HG02943 (cell line): Measurements from ENCODE around the gene PALB2.

ENCODE experiments used
- ATAC-seq: cut with Tn5 transposase; IDR thresholded peaks from one replicate; pipeline ENCODE4 v1.9.1; 2021; ENCODE audit warnings: mild to moderate bottlenecking, low read depth, moderate library complexity; ENCODE audit not compliant: unreplicated experiment

PALB2 gene

DNA sequence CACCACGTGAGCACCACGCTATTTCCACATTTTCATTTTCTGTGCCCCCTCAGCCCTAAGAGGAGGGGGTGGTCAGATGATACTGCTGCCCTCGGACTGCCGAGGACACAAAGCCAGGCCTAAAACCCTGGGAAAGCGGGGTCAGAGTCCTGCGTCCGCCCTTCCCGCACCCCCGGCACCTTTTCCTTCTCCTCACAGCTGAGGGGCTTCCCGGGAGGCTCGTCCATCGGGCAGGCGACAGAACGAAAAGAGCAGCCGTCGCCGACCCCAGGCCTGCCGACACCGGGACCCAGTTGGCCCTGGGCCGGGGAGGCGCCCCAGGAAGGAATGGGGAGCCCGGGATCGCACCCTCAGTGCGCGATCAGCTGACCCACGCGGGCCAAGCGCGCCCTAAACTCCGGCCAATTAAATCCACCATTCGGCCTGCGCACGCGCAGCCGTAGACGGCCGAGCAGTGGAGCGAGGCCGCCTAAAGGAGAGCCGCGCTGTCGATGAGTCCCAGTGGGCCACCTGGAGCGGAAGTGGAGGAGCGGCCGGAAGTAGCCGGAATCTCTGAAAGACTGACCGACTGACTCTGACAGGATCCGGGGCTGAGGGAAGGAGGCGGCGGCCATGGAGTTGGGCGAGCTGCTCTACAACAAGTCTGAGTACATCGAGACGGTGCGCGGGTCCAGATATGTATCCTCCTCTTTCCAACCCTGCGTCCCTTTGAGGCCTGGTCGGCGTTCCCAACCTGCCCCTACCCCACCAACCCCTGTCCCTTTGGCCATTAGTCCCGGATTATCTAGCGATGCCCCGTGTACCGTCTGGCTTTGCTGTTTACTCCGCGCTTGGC is at the start of gene PALB2, which contains the start of gene DCTN5:
PALB2 (minus strand) TSS at position 380 of the 835 bp plus-strand sequence; CDS start at position 227, 153 bp downstream.
DCTN5 (plus strand) TSS at position 536 of the 835 bp plus-strand sequence; CDS start at position 613, 77 bp downstream.
- ATAC-seq, result peak; percentile 96

DNA sequence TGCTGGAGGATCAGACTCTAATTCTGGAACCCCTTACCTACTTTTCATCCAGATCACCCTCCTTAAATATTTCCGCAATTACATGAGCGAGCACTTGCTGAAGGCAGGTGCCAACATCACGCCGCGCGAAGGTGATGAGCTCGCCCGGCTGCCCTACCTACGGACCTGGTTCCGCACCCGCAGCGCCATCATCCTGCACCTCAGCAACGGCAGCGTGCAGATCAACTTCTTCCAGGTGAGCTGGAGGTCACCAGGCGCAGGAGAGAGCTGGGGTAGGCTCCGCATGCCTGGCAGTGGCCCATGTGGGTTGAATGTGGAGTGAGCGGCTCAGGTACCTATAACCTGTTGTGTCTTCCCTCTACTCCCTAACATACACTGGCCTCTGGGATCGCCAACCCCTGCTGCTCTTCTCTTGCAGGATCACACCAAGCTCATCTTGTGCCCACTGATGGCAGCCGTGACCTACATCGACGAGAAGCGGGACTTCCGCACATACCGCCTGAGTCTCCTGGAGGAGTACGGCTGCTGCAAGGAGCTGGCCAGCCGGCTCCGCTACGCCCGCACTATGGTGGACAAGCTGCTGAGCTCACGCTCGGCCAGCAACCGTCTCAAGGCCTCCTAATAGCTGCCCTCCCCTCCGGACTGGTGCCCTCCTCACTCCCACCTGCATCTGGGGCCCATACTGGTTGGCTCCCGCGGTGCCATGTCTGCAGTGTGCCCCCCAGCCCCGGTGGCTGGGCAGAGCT is 48.5 kb upstream of the PALB2 start:
- no peak for ATAC-seq

DNA sequence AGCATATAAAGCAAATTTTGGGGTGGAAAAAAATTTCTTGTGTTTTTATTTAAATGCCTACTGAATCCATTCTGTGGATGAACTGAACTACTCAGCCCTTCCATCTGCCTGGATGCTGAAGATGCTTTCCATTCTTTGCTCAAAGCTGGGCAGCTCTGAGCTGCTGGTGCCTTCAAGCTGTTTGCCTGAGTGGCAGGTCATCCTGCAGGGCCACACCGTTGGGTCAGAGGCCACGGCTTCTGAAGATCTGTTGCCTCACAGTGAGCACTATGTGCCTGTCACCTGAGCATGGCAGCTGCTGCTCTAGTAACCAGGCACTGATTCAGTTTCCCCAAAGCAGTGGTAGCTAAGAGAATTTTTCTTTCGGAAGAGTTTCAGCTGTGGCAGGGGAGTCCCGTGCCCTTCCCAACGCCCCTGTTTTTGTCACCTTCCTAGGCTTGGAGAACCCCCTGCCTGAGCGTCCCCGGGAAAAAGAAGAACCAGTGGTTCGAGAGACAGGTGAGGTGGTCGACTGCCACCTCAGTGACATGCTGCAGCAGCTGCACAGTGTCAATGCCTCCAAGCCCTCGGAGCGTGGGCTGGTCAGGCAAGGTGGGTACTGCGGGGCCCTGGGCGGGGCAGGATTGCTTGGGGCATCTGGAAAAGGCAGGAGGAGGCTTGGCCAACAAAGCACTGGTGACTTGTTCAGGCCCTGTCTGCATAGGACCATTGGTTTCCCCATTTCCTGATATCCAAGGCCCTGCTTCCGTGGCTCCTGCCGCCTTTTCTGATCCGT is 46.1 kb upstream of the PALB2 start:
- no peak for ATAC-seq

DNA sequence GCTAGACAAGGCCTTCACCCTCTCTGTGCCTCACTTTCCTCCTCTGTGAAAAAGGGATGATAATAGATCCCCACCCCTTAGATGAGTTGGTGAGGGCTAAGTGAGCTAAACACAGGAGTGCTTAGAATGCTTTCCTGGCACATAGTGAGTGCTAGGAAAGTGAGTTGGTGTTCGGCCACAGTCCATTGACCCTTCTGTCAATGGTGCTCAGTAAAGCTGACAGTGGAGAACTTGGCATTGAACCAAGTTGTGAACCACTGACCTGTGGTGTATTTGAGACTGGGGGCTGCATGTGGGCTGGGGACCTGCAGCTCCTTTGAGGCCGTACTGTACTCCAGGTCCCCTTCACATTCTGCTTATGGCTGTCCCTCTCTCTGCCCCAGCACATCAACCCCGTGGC is 42.4 kb upstream of the PALB2 start:
- ATAC-seq, result no peak

DNA sequence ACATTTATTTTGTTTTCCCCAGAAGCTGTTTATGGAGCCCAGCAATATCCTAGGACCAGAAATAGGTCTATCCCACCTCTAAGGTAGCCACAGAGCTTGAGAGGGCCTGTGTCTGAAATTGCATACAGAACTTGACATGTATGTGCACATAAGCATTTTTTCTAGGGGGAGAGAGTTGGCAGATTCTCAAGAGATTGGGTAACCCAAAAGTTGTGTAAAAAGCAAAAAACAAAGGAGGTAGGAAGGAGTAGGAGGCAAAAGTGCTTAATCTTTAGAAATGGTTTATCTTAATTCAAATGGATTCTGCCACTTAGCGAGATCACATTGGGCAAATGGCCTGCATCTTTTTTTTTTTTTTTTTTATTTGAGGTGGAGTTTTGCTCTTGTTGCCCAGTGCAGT is 41.1 kb upstream of the PALB2 start:
- ATAC-seq, result no peak

DNA sequence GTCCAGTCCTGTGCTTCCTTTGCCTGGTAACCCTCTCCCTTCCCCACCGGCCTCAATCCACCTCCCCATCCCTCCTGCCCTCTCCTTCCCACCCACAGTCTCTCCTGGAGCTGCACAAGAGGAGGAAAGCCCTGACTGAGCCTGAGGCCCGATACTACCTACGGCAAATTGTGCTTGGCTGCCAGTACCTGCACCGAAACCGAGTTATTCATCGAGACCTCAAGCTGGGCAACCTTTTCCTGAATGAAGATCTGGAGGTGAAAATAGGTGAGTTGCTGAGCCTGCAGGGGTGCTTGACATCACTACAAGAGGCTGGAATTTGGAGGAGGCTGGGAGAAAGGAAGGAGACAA is 38.9 kb upstream of the PALB2 start:
- no peak for ATAC-seq

DNA sequence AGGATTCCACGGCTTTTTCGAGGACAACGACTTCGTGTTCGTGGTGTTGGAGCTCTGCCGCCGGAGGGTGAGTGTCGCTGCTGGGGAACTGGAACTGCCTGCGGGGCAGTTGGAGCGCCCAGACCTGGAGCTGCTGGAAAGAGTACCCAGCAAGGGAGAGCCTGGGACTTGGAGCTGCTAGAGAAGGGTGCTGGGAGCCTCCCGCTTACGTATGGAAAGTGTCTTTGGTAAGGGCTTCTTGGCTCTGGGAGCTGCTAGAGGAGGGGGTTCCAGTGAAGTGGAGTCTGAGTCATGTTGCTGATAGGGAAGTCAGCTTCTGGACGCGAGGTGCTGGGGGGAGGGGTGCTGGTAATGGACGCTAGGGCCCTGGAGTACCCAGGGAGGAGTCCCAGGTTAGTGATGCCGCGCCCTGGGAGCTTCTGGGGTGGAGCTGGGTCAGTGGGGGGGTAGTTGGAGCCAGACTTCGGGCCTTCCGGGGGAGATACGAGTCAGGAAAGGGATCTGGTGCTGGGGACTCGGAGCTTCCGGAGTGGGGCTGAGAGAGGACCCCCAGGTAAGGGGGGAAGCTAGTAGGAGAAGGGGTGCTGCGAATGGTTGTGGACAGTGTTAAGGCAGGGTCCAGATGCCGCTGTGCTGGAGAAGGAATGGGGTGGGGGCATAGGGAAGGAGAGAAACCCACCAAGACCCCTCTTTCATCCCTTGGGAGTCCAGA is 38.3 kb upstream of the PALB2 start:
- ATAC-seq, result no peak

DNA sequence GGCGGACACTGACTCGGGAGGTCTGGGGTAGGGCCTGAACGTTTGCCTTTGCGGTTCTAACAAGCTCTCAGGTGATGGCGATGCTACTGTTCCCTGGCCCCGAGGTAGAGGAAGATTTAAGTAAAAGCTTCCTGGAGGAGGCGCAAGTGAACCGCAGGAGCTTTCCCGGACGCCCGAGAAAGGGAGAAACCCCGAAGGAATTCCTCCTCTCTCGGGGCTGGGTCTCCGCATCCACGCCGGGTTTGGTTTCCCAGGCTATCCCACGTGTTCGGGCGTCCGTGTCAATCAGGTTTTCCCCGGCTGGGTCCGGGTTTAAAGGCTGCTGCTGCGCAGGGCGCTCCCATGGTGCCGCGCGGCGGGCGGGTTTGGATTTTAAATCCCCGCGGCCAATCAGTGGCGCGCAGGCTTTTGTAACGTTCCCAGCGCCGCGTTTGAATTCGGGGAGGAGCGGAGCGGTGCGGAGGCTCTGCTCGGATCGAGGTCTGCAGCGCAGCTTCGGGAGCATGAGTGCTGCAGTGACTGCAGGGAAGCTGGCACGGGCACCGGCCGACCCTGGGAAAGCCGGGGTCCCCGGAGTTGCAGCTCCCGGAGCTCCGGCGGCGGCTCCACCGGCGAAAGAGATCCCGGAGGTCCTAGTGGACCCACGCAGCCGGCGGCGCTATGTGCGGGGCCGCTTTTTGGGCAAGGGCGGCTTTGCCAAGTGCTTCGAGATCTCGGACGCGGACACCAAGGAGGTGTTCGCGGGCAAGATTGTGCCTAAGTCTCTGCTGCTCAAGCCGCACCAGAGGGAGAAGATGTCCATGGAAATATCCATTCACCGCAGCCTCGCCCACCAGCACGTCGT is 37.5 kb upstream of the PALB2 start, which contains the start of gene PLK1:
PLK1 (plus strand) TSS at position 460 of the 844 bp plus-strand sequence; CDS start at position 504, 44 bp downstream.
- ATAC-seq, result peak; percentile 74

DNA sequence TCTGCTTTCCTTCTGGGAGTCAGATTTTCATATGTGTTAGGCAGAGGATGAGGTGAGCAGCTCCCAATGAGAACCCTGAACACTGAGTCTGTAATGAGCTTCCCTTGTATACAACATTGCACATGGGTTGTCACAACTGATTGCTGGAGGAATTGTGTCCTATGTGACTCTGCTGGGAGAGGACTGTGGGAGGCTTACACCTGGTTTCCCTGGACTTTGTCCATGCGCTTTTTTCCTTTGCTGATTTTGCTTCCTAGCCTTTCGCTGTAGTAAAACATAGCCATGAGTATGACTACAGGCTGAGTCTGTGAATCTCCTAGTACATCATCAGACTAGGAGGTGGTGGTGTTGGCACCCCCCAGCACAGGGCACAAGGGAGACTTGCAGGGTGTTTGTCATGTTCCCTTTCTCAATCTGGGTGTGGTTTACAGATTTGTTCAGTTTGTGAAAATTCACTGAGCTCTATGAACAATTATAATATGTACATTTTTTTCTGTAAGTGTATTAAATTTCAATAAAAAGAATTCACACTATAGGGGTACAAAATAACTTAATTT is 35.9 kb upstream of the PALB2 start:
- no peak for ATAC-seq

DNA sequence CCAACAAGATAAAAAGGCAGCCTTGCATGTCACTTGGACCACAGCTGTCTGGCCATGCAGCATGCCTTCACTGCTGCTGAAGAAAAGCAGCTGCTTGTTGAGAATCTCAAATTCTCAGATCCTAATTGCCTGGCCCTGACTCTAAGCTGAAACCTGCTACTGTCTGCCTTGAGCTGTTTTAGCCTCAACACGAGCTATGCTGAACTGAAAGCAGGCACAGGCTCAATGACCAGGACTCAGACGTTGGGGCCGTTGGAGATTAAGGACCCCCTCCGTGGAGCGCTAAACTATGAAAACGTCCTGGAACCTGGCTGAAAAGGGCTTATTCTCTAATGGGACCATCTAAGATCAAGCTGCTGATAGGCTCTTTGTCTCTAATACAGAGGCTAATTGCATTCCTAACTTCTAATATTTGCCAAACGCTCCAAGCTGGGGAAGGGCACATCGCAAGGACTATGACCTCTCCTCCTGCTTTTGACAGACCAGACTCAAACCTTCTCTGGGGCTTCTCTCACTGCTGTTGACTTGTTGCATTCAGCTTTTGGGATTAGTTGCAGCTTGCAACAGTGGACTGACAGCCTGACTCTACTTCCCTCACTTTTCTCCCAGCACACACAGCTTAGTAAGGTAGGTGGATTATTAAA is 33.0 kb upstream of the PALB2 start:
- ATAC-seq, result no peak

DNA sequence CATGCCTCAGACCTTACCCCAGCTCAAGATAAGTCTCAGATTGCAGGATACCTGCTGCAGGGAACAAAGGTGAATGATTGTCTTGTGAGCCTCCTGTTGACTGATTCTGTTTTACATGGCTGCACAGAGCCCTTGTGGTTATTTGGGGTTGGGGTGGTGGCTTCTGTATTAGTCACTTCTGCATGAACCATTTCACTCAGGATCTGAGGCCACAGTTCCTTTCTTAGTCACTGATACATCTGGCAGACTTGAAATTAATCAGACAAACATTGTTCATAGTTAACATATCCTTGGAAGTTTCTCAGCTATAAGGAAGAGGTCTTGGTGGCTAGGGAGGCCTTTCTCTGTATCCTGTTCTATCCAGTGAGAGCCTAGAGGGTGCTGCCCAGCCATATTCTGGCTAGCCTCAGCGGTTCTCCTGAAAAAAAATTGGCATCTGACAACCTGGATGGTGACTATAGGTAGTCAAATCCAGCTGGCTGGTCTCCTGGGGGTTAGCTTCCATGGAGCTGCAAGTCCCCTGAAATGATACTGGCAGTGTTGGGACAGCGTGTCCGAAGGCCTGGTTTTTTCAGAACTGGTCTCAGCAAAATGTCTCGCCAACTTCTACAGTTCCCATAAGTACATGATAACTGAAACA is 29.1 kb upstream of the PALB2 start:
- ATAC-seq, result peak; percentile 80

DNA sequence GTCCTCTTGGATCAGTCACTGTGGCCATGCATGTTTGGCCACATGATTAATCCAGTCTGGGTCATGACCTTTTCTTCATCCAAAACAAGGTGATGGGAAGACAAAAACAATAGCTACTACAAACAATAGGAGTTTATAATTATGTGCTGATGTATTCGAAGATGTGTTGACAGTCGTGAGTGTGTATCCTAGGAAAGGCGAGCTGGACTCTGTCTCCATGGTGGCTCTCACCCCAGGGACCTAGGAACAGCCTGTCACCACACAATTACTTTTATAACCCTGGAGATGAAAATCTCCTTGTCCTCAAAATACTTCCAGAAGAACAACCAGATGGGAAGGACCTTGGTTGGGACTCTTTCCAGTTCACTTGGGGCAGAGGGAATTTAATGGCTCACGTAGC is 27.8 kb upstream of the PALB2 start:
- no peak for ATAC-seq

DNA sequence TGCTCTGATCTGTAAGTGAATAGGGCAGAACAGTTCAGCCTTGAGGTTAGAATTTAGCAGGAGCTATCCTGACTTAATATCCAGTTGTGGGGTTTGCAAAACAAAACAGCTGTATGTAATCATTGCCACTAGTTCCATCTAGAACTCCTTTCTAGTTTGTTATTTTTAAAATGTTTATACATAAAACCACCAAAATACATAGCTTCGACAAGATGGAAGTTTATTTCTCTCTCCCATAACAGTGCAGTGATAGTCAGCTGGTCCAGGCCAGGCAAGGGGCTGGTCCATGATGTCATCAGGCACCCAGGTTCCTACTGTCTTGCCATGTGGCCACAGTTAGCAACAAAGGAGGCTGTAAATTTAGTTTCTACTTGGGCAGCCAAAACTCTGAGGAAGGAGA is 27.1 kb upstream of the PALB2 start:
- no peak for ATAC-seq

DNA sequence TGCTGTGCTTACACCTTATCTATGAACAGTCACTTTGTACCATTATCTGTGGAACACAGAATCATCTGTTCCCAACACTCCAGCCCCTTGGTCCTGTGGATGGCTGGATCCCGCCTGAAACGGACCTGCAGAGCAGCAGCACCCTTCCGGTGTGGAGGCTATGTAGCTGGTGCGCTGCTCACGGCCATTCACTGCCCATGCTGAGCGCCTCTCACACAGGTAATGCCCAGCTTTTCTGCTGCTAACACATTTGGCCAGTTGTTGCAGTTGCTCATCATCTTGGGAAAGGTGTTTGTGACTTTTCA is 26.2 kb upstream of the PALB2 start:
- ATAC-seq, result no peak

DNA sequence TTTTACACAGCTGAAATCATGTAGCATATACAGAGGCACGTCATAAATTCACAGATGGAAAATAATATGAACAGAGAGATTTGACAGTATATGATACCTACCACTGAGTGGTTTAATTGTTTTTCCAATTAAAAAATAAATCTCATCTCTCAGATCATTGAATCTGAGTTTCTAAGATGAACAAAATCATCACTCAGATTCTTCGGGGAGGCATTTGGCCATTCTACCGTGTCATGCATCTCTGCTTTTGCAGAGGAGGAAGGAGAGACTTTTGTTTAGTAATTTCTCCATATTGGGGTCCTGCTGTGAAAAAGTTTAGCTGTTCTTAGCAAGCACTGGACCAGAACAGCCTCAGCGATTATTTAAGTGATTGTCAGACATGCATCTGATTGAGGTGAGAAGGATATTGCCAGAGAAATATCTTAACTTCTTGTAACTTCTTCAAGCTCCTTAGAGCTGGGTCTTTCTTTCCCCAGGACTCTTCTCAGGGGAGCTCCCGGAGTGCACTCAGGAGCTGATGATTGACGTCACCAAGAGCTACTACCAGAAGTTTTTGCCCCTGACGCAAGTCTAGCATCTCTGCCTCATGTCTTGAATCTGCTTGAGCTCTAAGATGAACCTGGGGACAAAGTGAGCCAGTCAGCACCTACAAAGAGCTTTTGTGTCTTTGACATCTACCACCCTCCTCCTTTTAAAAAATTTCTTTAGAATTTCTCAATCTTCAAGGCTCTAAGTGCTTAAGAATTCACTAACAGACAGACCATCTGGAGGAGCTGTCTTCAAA is 25.7 kb upstream of the PALB2 start:
- ATAC-seq, result no peak

DNA sequence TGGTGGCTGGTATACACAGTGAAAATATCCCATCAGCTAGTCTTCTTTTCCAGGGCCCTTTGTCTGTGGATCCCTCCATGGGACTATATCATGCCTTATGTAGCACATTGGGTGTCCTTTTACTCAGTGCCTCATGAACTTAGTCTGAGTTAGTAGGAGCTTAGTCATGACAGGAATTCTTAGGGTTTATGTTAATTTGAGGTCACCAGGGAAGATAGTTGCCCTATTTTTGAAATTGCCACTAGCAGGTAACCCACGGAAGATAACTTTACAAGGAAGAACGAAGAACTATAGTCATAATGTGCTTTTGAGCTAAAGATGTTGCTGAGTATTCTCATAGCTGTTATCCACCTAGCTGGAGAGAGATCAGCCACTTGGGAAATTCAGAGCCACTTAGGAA is 22.8 kb upstream of the PALB2 start:
- no peak for ATAC-seq

DNA sequence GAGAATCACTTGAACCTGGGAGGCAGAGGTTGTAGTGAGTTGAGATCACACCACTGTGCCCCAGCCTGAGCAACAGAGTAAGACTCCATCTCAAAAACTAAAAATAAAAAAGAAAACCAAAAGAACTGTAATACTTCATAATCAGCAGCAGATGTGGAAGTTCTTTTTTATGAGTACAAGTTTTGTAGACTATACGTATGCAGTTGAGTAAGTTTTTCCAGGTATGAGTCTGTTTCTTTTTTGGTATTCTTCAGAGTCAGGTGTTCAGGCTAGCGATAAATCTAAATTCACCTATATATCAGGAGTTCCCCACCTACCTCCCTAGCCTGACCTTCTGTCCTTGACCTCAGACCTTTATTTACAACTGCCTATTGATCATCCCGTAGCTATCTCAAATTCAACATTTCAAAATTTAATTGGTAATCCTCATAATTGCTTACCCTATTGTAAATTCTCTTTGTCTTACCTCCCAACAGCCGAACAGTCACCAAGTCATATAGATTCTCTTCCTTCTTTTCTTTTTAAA is 10.9 kb upstream of the PALB2 start:
- no peak for ATAC-seq
